RWPE1 (cell line): ENCODE measurements around the gene CHN2.

Experiments used
- CTCF ChIA-PET: fragments of 350-600 bp; sonication (Branson Sonifier 250); formaldehyde crosslinking; extraction: SDS; loops from one replicate; lab custom pipeline; 2021; lab: Yijun Ruan, JAX
- POLR2A ChIA-PET: fragments of 400-600 bp; formaldehyde crosslinking; extraction: SDS; loops from one replicate; lab custom pipeline; 2020; ENCODE audit warnings: antibody characterized with exemption; ENCODE audit not compliant: low non-redundant PET; lab: Yijun Ruan, JAX
- DNase-seq: peaks from one replicate; pipeline ENCODE4 v3.0.0; 2012; ENCODE audit warnings: low spot score
- H3K27ac ChIP-seq: fragments of 450-650 bp; 2 replicates; pipeline ENCODE4 v1.5.1; 2017
- TF ChIP-seq, protein P1 (sequence below): fragments of 450-650 bp; conservative IDR thresholded peaks from 2 replicates; pipeline ENCODE4 v1.5.1; 2017; ENCODE audit warnings: low read depth, mild to moderate bottlenecking

The CHN2 gene

GRCh38 chr7:29161231-29161630, 33.3 kb upstream of the CHN2 start:
- ChIA-PET POLR2A (no interaction called here), CTCF (no interaction called here)
- no peak for DNase-seq
- H3K27ac ChIP-seq = no peak overlapping the region
- TF ChIP-seq, protein P1, sequence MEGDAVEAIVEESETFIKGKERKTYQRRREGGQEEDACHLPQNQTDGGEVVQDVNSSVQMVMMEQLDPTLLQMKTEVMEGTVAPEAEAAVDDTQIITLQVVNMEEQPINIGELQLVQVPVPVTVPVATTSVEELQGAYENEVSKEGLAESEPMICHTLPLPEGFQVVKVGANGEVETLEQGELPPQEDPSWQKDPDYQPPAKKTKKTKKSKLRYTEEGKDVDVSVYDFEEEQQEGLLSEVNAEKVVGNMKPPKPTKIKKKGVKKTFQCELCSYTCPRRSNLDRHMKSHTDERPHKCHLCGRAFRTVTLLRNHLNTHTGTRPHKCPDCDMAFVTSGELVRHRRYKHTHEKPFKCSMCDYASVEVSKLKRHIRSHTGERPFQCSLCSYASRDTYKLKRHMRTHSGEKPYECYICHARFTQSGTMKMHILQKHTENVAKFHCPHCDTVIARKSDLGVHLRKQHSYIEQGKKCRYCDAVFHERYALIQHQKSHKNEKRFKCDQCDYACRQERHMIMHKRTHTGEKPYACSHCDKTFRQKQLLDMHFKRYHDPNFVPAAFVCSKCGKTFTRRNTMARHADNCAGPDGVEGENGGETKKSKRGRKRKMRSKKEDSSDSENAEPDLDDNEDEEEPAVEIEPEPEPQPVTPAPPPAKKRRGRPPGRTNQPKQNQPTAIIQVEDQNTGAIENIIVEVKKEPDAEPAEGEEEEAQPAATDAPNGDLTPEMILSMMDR = no peak

- POLR2A ChIA-PET = no interaction called here
- no peak for DNase-seq
- TF ChIP-seq, protein P1 = no peak
- CTCF ChIA-PET = no interaction called here
- H3K27ac ChIP-seq = no peak overlapping the region
These were observed 32.0 kb upstream of the CHN2 start for GRCh38 chr7:29162577-29162976.

DNA sequence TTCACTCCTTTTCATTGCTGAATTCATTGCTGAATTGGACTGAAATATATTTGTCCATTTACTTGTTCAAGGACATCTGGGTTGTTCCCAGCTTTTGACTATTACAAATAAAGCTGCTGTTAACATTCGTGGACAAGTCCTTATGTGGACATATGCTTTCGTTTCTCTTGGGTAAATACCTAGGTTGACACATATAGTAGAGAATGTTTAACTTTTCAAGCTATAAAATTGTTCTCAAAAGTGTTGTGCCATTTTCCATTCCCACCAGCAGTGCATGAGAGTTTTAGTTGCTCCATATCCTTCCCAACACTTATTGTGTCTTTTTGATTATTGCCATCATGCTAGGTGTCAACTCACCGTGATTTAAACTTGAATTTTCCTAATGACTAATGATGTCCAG, 30.7 kb upstream of the CHN2 start:
- POLR2A ChIA-PET = no interaction called here
- CTCF ChIA-PET = interaction anchor here (0.5 kb wide), 1 partner anchor 17 kb away, joined by 3 read pairs; no protein-coding TSS in a partner anchor
- DNase-seq = no peak
- TF ChIP-seq, protein P1 = no peak
- no peak overlapping the region for H3K27ac ChIP-seq

- CTCF ChIA-PET = no interaction called here
- TF ChIP-seq, protein P1 = no peak
These were observed 26.9 kb upstream of the CHN2 start for GRCh38 chr7:29167721-29168120.

DNA sequence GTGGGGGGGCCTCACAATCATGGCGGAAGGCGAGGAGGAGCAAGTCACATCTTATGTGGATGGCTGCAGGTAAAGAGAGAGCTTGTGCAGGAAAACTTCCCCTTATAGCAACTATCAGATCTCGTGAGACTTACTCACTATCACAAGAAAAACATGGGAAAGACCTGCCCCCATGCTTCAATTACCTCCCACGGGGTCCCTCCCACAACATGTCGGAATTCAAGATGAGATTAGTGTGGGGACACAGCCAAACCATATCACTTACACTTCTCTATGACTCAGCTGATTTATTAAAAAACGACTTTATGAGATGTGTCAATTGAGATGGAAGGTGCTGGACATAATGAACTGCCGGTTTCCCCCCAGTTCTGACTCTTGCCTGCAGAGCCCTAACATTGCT, 23.8 kb upstream of the CHN2 start:
- TF ChIP-seq, protein P1 = no peak

More at GRCh38 chr7:29167721-29168120, 26.9 kb upstream of the CHN2 start:
- no peak overlapping the region for H3K27ac ChIP-seq
- POLR2A ChIA-PET = no interaction called here
- DNase-seq = no peak

GRCh38 chr7:29173458-29173857, 21.1 kb upstream of the CHN2 start:
- TF ChIP-seq, protein P1 = no peak
- POLR2A ChIA-PET = no interaction called here
- no peak overlapping the region for H3K27ac ChIP-seq
- no peak for DNase-seq
- CTCF ChIA-PET = interaction anchor here (0.6 kb wide), 3 partner anchors 17 to 251 kb away, joined by 3 to 4 read pairs (median 3); no protein-coding TSS in a partner anchor

More for the DNA sequence above, 23.8 kb upstream of the CHN2 start:
- POLR2A ChIA-PET = no interaction called here
- CTCF ChIA-PET = interaction anchor here (0.6 to 1.0 kb wide), 3 partner anchors 15 to 28 kb away, joined by 3 to 6 read pairs (median 3); no protein-coding TSS in a partner anchor
- no peak for DNase-seq
- no peak overlapping the region for H3K27ac ChIP-seq
